ENCODE measurements around the gene FOXP3. TPM values are rescaled to one million over a fixed set of nuclear protein-coding genes. Genes with fewer than 3 reads are reported as not detected.

The FOXP3 gene
- total RNA-seq, 4 donors from 2014 or later, result 0.66 TPM; not detected in 3

DNA sequence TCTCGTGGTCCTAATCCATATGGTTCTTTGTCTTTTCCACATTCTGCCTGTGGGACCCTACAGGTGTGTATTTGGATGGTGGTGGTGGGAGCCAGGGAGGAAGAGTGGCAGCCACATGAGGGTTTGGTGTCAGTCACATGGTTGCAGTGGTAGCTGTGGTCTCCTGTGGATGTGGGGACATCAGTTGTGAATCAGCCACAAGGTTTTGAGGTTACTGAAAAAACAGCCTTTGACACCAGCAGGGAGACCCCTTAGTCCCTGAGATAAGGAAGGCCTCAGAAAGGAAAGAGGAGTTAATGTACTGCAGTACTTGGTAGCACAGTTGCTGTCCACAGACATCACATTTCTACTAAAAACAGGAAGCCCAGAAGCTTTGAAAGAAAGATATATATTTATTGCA, 23.2 kb upstream of the FOXP3 start:
- no peaks in the 10 kb centered on the region for H3K4me1 ChIP-seq
- H3K27me3 ChIP-seq, result no peaks in the 10 kb centered on the region
- H3K9me3 ChIP-seq, result no peaks in the 10 kb centered on the region
- no peaks in the 10 kb centered on the region for H3K36me3 ChIP-seq
- DNase-seq, result no peak
- no peak overlapping the region for H3K27ac ChIP-seq
- no peak overlapping the region for H3K4me3 ChIP-seq
- TF ChIP-seq POLR2A (IDR thresholded peaks at IDR 0.05), result no peak
- TF ChIP-seq, protein P1, sequence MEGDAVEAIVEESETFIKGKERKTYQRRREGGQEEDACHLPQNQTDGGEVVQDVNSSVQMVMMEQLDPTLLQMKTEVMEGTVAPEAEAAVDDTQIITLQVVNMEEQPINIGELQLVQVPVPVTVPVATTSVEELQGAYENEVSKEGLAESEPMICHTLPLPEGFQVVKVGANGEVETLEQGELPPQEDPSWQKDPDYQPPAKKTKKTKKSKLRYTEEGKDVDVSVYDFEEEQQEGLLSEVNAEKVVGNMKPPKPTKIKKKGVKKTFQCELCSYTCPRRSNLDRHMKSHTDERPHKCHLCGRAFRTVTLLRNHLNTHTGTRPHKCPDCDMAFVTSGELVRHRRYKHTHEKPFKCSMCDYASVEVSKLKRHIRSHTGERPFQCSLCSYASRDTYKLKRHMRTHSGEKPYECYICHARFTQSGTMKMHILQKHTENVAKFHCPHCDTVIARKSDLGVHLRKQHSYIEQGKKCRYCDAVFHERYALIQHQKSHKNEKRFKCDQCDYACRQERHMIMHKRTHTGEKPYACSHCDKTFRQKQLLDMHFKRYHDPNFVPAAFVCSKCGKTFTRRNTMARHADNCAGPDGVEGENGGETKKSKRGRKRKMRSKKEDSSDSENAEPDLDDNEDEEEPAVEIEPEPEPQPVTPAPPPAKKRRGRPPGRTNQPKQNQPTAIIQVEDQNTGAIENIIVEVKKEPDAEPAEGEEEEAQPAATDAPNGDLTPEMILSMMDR (IDR thresholded peaks at IDR 0.05), result no peak

DNA sequence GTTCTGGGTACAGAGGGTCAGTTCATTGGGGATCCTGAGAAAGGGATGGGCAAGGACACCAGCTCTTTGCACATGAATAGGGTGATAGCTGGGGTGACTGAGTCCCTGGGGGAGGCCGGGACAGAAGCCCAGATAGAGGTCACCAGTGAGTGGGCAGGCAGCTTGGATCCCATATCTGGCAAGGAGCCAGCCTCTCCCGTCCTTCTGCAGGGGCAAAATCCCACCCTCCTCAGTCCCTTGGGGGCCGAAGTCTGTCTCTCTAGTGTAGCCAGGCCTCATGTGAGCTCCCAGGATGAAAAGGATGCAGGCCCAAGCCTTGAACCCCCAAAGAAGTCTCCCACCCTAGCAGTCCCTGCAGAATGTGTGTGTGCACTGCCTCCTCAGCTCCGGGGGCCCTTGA, 22.1 kb upstream of the FOXP3 start:
- peak in 1 of 3 donors; percentile 39 for DNase-seq
- Histone ChIP-seq H3K9me3 (no peaks in the 10 kb centered on the region), H3K4me1 (no peaks in the 10 kb centered on the region), H3K27ac (no peak overlapping the region), H3K36me3 (no peaks in the 10 kb centered on the region), H3K27me3 (no peaks in the 10 kb centered on the region), H3K4me3 (no peak overlapping the region)
- no peak for TF ChIP-seq POLR2A (IDR thresholded peaks at IDR 0.05)
- TF ChIP-seq, protein P1 (IDR thresholded peaks at IDR 0.05), result no peak

DNA sequence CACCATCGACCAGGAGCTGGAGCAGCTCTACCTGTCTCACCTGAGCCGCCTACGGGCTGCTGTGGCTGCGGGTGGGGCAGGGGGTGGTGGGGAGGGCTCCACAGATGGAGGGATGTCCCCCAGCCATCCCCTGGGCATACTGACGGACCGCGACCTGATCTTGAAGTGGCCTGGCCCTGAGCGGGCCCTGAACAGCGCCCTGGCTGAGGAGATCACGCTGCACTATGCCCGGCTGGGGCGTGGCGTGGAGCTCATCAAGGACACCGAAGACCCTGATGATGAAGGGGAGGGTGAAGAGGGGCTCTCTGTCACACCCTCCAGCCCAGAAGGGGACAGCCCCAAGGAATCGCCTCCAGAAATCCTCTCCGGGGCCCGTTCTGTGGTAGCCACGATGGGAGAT, 21.6 kb upstream of the FOXP3 start:
- no peaks in the 10 kb centered on the region for H3K4me1 ChIP-seq
- H3K36me3 ChIP-seq, result no peaks in the 10 kb centered on the region
- no peaks in the 10 kb centered on the region for H3K9me3 ChIP-seq
- no peaks in the 10 kb centered on the region for H3K27me3 ChIP-seq
- peak in 1 of 3 donors; percentile 27 for DNase-seq
- TF ChIP-seq, protein P1 (IDR thresholded peaks at IDR 0.05), result no peak
- TF ChIP-seq POLR2A (IDR thresholded peaks at IDR 0.05), result no peak
- no peak overlapping the region for H3K27ac ChIP-seq
- H3K4me3 ChIP-seq, result no peak overlapping the region

DNA sequence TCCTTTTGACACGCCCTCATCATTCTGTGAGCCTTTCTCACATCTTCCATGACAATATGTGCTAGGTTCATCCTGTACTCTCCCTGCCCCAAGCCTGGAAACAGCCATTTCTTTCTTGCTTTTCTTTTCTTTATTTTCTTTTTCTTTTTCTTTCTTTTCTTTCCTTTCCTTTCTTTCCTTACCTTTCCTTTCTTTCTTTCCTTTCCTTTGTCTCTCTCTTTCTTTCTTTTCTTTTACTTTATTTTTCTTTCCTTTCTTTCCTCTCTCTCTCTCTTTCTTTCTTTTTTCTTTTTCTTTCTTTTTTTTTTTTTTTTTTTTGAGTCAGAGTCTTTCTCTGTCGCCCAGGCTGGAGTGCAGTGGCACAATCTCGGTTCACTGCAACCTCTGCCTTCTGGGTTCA, 19.7 kb upstream of the FOXP3 start:
- TF ChIP-seq POLR2A (IDR thresholded peaks at IDR 0.05), result no peak
- TF ChIP-seq, protein P1 (IDR thresholded peaks at IDR 0.05), result no peak
- Histone ChIP-seq H3K4me1 (no peaks in the 10 kb centered on the region), H3K9me3 (no peaks in the 10 kb centered on the region), H3K36me3 (no peaks in the 10 kb centered on the region), H3K27ac (no peak overlapping the region), H3K27me3 (no peaks in the 10 kb centered on the region), H3K4me3 (no peak overlapping the region)
- DNase-seq, result no peak

DNA sequence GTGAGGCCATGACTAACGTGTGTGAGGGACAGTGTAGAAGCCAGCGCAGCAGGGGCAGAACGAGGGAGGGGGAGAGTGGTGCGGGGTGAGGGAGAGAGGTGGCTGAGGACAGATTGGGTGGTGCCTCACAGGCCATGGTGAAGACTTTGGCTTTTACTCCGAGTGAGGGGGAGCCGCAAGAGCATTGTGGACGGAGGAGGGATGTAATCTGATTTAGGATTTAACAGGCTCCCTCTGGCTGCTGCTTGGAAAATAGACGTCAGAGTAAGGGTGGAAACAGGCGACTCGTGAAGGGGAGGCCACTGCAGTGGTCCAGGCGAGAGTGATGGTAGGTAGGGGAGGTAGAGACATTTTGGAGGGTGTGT, 18.1 kb upstream of the FOXP3 start:
- no peak for TF ChIP-seq POLR2A (IDR thresholded peaks at IDR 0.05)
- TF ChIP-seq, protein P1 (IDR thresholded peaks at IDR 0.05), result peak in 1 of 6 experiments; percentile 1
- no peak overlapping the region for H3K27ac ChIP-seq
- H3K36me3 ChIP-seq, result no peaks in the 10 kb centered on the region
- H3K4me1 ChIP-seq, result no peaks in the 10 kb centered on the region
- DNase-seq, result peak in 2 of 3 donors; percentile 4 to 36
- no peaks in the 10 kb centered on the region for H3K27me3 ChIP-seq
- no peak overlapping the region for H3K4me3 ChIP-seq
- H3K9me3 ChIP-seq, result no peaks in the 10 kb centered on the region

DNA sequence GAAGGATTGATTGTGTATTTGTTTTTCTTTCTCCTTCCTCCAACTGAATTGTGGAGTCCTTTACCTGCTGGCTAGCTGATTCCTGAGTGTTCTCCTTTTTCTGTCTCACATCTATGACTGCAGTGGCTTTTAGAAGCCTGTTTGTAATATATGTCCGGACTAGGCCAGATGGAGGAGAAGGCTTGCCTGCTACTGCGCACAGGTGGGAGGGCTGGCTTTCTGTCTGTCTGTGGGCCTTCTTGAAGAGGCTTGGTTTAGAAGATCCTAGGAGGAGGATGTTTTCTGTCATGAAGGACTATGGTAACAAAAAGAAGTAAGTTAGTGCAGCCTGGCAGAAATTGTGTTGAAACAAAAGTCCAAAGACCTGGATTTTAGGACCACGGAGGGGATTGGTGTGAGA, 13.6 kb upstream of the FOXP3 start:
- no peaks in the 10 kb centered on the region for H3K4me1 ChIP-seq
- TF ChIP-seq POLR2A (IDR thresholded peaks at IDR 0.05), result no peak
- H3K4me3 ChIP-seq, result no peak overlapping the region
- H3K36me3 ChIP-seq, result no peaks in the 10 kb centered on the region
- H3K9me3 ChIP-seq, result no peaks in the 10 kb centered on the region
- no peaks in the 10 kb centered on the region for H3K27me3 ChIP-seq
- no peak overlapping the region for H3K27ac ChIP-seq
- DNase-seq, result peak in 2 of 3 donors; percentile 7 to 22

All from Peyer's patch (tissue), 4 donors.